H7 (cell line): ENCODE data around the gene ZNF804B. TPM values are rescaled to one million over a fixed set of nuclear protein-coding genes. Genes with fewer than 3 reads are reported as not detected.
A peak's percentile ranks its signal among the peaks of the same experiment; 100 is the strongest.

Source experiments
- DNase-seq: peaks from one replicate; pipeline ENCODE4 v3.0.0; 2012
- H3K27me3 ChIP-seq: 2 replicates; pipeline ENCODE4 v1.6.0; 2011; ENCODE audit warnings: mild to moderate bottlenecking, low read length; ENCODE audit not compliant: control insufficient read depth, insufficient read depth
- H3K36me3 ChIP-seq: replicated peaks from 2 replicates; pipeline ENCODE4 v1.5.1; 2011; ENCODE audit warnings: low read length; ENCODE audit not compliant: control insufficient read depth, insufficient read depth
- H3K4me3 ChIP-seq: 2 replicates; pipeline ENCODE4 v1.5.1; 2011; ENCODE audit warnings: low read depth, mild to moderate bottlenecking, control low read depth, low read length, moderate library complexity; ENCODE audit not compliant: insufficient read depth
- total RNA-seq: library from RNA; depleted of rRNA; stranded (reverse); fragments of >200 nt; shearing (Covaris generic); gene quantifications from 2 replicates; pipeline ENCODE4 v1.2.3, GENCODE V29; 2014

The ZNF804B gene
- total RNA-seq, 1 experiment from 2014 or later, result not detected

DNA sequence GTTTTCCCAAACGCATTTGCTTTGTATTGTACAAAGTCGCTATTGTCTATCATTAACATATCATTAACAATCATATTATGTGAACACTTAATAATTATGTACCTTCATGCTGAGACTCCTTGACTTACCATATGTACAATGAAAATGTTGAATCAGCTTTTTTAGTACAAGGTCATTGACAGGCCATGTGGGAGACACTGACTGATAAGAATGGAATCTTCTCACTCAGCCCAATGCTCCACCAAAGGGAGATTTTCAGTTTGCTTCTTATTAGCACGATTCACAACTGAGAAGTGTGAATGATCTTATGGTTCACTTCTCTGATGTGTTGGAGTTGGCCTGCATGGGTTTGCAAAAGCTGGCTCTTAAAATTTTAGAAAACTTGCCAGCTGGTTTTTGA, 289.5 kb downstream of the ZNF804B start:
- Histone ChIP-seq H3K27me3 (no peaks in the 10 kb centered on the region), H3K36me3 (no peaks in the 10 kb centered on the region), H3K4me3 (no peak overlapping the region)
- no peak for DNase-seq

- no peaks in the 10 kb centered on the region for H3K27me3 ChIP-seq
- H3K36me3 ChIP-seq, result no peaks in the 10 kb centered on the region
- H3K4me3 ChIP-seq, result no peak overlapping the region
- no peak for DNase-seq
Measured at GRCh38 chr7:89053130-89053529, 293.6 kb downstream of the ZNF804B start.

GRCh38 chr7:89054361-89054760, 294.9 kb downstream of the ZNF804B start:
- H3K36me3 ChIP-seq, result no peaks in the 10 kb centered on the region
- H3K27me3 ChIP-seq, result no peaks in the 10 kb centered on the region
- H3K4me3 ChIP-seq, result no peak overlapping the region
- DNase-seq, result no peak

DNA sequence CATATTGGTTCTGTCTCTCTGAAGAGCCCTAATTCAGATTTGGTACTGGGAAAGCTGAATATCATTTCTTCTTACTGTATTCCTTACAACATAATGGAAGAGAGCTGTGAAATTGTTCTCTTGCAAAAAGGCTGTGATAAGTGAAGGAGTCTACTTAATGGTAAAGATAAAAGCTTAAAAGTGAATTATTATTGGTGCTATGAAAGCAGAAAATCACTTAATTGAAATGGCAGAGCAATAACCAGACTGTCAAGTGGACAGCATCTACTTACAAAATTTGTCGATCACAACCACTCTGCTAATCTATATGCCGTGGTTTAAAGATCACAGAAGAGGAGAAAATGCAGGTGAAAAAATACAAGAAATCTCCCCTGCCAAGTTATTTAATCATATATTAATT, 300.7 kb downstream of the ZNF804B start:
- no peak overlapping the region for H3K4me3 ChIP-seq
- no peaks in the 10 kb centered on the region for H3K27me3 ChIP-seq
- DNase-seq, result no peak
- no peaks in the 10 kb centered on the region for H3K36me3 ChIP-seq

DNA sequence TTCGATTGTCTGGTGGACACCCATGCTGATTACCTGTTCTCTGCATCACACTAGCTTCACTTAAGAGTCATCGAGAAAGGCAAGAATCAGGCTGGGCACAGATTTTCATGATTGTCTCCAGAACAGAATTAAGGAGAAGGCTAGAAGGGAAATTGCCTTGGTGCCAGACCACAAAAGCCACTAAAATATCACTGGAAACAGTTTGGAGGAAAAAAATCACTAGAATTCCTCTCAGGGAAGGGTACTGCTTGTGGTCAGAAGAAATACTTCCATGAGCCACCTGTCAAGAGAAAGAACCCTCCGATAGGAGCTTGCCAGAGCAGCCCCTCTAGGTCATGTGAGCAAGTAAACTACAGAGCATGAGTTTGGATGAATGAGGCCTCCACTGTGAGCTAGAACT, 305.3 kb downstream of the ZNF804B start:
- DNase-seq, result no peak
- H3K36me3 ChIP-seq, result no peaks in the 10 kb centered on the region
- H3K4me3 ChIP-seq, result no peak overlapping the region
- no peaks in the 10 kb centered on the region for H3K27me3 ChIP-seq

DNA sequence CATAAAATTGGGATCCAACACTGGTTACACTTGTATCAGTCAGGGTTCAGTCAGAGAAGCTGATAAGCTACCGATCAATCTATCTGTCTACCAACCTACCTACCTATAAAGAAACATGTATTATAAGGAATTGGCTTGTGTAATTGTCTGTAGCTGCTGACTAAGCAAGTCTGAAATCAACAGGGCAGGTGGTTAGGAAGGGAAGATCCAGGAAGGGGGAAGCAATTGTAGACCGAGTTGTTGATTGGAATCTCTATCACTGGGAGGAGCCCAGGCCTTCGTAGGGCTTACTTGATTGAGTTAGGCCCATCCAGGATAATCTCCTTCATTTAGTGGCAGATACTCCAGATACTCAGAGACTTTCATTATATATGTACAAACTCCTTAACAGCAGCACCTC, 307.5 kb downstream of the ZNF804B start:
- Histone ChIP-seq H3K4me3 (no peak overlapping the region), H3K36me3 (no peaks in the 10 kb centered on the region), H3K27me3 (no peaks in the 10 kb centered on the region)
- DNase-seq, result no peak

- DNase-seq, result no peak
- Histone ChIP-seq H3K27me3 (no peaks in the 10 kb centered on the region), H3K4me3 (no peak overlapping the region)
Measured at GRCh38 chr7:89072081-89072480, 312.6 kb downstream of the ZNF804B start.

DNA sequence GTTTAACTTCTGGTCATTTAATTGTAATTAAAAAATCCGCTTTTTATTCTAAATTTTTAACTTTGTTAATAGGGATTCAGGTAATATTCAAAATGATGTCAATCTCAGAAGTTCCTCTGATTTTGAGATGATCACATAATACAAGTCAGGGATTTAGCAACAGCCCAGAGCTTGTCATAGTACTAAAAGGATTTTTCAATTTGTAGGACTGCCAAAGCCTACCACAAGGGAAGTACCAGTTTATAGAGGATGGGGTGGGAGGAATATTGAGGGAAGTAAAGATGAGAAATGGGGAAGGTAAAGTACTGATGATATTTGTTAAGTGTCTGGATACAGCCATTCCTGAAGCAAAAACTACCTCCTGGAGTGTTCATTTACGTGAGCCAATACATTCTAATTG, 314.3 kb downstream of the ZNF804B start:
- Histone ChIP-seq H3K4me3 (no peak overlapping the region), H3K27me3 (no peaks in the 10 kb centered on the region), H3K36me3 (no peaks in the 10 kb centered on the region)
- DNase-seq, result no peak

More at GRCh38 chr7:89072081-89072480, 312.6 kb downstream of the ZNF804B start:
- no peaks in the 10 kb centered on the region for H3K36me3 ChIP-seq

DNA sequence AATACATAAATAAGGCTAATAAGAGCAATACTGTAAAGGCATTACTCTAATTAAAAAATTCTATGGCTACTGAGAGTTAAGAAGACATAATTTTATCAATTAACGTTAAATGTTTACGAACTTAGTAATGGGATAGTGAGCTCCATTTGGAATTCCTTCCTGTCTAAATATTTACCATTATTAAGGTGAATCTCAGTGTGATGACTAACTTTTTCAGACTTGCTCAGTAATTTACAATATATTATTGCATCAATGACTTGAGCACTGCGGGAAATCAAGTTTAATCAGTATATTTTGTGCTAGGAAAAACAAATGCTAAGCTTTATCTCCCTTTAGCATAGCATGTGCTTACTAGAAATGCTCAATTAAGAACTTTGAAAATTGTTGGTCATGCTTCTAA, 318.5 kb downstream of the ZNF804B start:
- no peak for DNase-seq
- Histone ChIP-seq H3K4me3 (no peak overlapping the region), H3K27me3 (no peaks in the 10 kb centered on the region), H3K36me3 (no peaks in the 10 kb centered on the region)

DNA sequence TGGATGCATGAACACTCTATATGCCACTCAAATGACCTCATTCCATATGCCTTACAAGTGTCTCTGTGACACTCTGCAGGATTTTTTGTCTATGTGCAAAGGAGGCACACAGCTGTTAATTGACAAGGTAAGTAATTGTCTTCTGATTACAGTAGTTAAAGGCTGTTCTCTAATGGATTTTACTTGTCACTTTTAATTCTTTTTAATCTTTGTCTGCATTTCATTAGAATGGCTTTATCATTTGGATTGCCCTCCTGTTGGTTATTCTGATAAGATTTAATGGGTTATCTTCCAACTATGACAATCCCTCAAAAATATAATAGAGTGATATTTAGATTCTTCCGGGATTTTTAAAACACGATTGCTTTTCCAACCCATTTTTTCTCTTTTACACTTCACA, 326.1 kb downstream of the ZNF804B start:
- H3K27me3 ChIP-seq, result no peaks in the 10 kb centered on the region
- H3K36me3 ChIP-seq, result no peaks in the 10 kb centered on the region
- H3K4me3 ChIP-seq, result no peak overlapping the region
- DNase-seq, result no peak

DNA sequence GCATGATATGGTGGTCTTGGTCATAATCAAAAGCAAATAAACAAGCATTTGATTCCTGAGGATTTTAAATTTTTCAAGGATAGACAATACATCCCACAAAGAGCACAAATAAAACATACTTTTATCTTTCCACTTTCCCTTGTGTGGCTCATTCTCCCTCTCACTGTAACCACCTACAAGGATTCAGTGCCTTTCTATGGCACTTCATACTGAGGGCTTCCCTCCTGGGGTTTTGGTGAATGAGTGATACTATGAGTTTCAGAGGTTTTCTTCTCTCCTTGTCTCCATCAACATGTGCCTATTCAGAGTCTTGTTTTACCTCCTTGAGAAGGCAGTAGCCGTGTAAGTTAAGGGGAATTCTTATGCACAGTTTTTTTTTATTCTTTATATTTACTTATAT, 332.1 kb downstream of the ZNF804B start:
- Histone ChIP-seq H3K36me3 (no peaks in the 10 kb centered on the region), H3K27me3 (no peaks in the 10 kb centered on the region), H3K4me3 (no peak overlapping the region)
- peak; percentile 2 for DNase-seq

DNA sequence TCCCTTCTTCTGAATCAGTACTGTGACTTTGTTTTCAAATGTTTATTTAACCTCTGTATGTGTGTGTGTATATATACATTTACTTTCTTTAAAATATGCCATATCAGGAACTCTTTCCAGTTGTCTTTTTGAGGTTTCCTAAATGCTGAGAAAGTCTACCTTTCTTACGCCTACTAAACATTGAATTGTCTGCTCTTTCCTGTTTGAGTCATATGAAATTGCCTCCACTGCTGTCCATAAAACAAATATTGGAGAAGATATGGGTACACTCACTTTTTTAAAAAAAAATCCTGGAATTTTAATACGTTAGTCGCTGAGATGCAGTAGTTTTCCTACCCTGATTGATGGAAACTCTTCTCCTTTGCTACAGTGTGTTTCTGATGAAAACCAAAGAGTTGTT, 334.8 kb downstream of the ZNF804B start:
- no peaks in the 10 kb centered on the region for H3K36me3 ChIP-seq
- no peak for DNase-seq
- no peaks in the 10 kb centered on the region for H3K27me3 ChIP-seq
- H3K4me3 ChIP-seq, result no peak overlapping the region

DNA sequence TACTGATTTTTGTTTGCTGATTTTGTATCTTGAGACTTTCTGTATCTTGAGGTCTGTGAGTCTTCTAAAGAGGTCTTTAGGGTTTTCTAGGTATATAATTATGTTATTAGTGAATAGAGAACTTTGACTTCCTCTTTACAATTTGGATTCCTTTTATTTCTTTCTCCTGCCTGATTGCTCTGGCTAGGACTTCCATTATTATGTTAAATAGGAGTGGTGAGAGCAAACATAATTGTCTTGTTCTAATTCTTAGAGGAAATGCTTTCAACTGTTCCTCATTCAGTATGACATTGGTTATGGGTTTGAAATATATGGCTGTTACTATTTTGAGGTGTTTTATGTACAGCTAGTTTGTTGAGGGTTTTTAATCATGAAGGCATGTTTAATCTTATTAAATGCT, 344.1 kb downstream of the ZNF804B start:
- DNase-seq, result no peak
- Histone ChIP-seq H3K27me3 (no peaks in the 10 kb centered on the region), H3K4me3 (no peak overlapping the region), H3K36me3 (no peaks in the 10 kb centered on the region)

- H3K27me3 ChIP-seq, result no peaks in the 10 kb centered on the region
- no peak overlapping the region for H3K4me3 ChIP-seq
- H3K36me3 ChIP-seq, result no peaks in the 10 kb centered on the region
- no peak for DNase-seq
Measured at GRCh38 chr7:89104748-89105685, 345.5 kb downstream of the ZNF804B start.

GRCh38 chr7:89123871-89124270, 364.4 kb downstream of the ZNF804B start:
- no peak for DNase-seq
- H3K36me3 ChIP-seq, result no peaks in the 10 kb centered on the region
- H3K27me3 ChIP-seq, result no peaks in the 10 kb centered on the region
- H3K4me3 ChIP-seq, result no peak overlapping the region
